ENCODE results near the gene NEMP1. TPM values are rescaled to one million over a fixed set of nuclear protein-coding genes. Genes with fewer than 3 reads are reported as not detected.

Gene NEMP1
- total and polyA plus RNA-seq, 2 of the 13 experiments (the other 11 are each of a cell fraction or from before 2014, with no cell fraction given) = 11.4 to 12.9 TPM

DNA sequence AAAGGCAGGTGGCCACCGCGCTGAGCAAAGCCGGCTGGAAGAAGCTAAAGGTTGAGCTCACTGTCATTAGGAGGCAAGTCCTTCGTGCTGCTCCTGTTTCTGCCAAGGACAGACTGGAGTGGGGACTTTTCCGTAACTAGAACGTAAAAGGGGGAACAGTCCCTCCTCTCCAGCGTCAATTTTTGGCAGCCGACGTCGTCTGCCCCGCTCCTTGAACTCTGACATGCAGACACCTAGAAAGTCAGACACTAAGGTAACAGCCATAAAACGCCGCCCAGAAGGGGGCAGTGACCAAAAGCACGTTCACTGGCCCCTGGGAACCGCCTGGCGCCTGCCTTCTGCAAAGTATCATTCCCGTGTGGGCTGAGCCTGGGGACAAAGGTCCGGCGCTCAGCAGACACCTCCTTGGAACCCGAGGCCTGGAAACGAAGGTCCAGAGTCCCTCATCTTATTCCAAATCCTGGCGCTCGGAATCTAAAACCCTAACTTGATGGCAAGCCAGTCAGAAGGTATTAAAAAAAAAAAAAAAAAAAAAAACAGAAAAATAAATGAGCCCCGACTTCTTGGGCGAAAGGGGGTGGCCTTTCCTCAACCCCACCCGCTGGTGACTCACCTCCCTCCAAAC is 48.6 kb upstream of the NEMP1 start (continued):
- no peak for TF ChIP-seq NR2F1 (CRISPR knock-in tag; IDR thresholded peaks at IDR 0.05)
- TF ChIP-seq STAG1 (CRISPR knock-in tag; IDR thresholded peaks at IDR 0.05) = peak; percentile 76
- no peak for TF ChIP-seq NFE2 (CRISPR knock-in tag; IDR thresholded peaks at IDR 0.05)
- TF ChIP-seq ZNF282 (IDR thresholded peaks at IDR 0.05; ENCODE audit: partially characterized antibody) = no peak
- TF ChIP-seq MAFK (conservative IDR thresholded peaks at IDR 0.05 in 1 of 2, IDR thresholded peaks at IDR 0.05 in 1 of 2; ENCODE audit: low read length in 2 of 2) = no peak
- no peak for TF ChIP-seq ZSCAN31 (CRISPR knock-in tag; IDR thresholded peaks at IDR 0.05; ENCODE audit: low read depth)
- TF ChIP-seq ZNF225 (CRISPR knock-in tag; IDR thresholded peaks at IDR 0.05) = 0 out of 2 replicates have a peak, but pooled peaks have one; percentile 11
- no peak for TF ChIP-seq ATF7 (IDR thresholded peaks at IDR 0.05)
- TF ChIP-seq ATF7 (CRISPR knock-in tag; IDR thresholded peaks at IDR 0.05) = no peak
- TF ChIP-seq, protein P1, sequence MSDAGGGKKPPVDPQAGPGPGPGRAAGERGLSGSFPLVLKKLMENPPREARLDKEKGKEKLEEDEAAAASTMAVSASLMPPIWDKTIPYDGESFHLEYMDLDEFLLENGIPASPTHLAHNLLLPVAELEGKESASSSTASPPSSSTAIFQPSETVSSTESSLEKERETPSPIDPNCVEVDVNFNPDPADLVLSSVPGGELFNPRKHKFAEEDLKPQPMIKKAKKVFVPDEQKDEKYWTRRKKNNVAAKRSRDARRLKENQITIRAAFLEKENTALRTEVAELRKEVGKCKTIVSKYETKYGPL (CRISPR knock-in tag; IDR thresholded peaks at IDR 0.05) = no peak
- no peak for TF ChIP-seq ZNF224 (CRISPR knock-in tag; IDR thresholded peaks at IDR 0.05)
- TF ChIP-seq, protein P2, sequence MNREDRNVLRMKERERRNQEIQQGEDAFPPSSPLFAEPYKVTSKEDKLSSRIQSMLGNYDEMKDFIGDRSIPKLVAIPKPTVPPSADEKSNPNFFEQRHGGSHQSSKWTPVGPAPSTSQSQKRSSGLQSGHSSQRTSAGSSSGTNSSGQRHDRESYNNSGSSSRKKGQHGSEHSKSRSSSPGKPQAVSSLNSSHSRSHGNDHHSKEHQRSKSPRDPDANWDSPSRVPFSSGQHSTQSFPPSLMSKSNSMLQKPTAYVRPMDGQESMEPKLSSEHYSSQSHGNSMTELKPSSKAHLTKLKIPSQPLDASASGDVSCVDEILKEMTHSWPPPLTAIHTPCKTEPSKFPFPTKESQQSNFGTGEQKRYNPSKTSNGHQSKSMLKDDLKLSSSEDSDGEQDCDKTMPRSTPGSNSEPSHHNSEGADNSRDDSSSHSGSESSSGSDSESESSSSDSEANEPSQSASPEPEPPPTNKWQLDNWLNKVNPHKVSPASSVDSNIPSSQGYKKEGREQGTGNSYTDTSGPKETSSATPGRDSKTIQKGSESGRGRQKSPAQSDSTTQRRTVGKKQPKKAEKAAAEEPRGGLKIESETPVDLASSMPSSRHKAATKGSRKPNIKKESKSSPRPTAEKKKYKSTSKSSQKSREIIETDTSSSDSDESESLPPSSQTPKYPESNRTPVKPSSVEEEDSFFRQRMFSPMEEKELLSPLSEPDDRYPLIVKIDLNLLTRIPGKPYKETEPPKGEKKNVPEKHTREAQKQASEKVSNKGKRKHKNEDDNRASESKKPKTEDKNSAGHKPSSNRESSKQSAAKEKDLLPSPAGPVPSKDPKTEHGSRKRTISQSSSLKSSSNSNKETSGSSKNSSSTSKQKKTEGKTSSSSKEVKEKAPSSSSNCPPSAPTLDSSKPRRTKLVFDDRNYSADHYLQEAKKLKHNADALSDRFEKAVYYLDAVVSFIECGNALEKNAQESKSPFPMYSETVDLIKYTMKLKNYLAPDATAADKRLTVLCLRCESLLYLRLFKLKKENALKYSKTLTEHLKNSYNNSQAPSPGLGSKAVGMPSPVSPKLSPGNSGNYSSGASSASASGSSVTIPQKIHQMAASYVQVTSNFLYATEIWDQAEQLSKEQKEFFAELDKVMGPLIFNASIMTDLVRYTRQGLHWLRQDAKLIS (CRISPR knock-in tag; IDR thresholded peaks at IDR 0.05) = no peak
- no peak for TF ChIP-seq JUN (CRISPR knock-in tag; IDR thresholded peaks at IDR 0.05)
- TF ChIP-seq, protein P3, sequence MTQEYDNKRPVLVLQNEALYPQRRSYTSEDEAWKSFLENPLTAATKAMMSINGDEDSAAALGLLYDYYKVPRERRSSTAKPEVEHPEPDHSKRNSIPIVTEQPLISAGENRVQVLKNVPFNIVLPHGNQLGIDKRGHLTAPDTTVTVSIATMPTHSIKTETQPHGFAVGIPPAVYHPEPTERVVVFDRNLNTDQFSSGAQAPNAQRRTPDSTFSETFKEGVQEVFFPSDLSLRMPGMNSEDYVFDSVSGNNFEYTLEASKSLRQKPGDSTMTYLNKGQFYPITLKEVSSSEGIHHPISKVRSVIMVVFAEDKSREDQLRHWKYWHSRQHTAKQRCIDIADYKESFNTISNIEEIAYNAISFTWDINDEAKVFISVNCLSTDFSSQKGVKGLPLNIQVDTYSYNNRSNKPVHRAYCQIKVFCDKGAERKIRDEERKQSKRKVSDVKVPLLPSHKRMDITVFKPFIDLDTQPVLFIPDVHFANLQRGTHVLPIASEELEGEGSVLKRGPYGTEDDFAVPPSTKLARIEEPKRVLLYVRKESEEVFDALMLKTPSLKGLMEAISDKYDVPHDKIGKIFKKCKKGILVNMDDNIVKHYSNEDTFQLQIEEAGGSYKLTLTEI (CRISPR knock-in tag; conservative IDR thresholded peaks at IDR 0.05) = no peak
- TF ChIP-seq, protein P4, sequence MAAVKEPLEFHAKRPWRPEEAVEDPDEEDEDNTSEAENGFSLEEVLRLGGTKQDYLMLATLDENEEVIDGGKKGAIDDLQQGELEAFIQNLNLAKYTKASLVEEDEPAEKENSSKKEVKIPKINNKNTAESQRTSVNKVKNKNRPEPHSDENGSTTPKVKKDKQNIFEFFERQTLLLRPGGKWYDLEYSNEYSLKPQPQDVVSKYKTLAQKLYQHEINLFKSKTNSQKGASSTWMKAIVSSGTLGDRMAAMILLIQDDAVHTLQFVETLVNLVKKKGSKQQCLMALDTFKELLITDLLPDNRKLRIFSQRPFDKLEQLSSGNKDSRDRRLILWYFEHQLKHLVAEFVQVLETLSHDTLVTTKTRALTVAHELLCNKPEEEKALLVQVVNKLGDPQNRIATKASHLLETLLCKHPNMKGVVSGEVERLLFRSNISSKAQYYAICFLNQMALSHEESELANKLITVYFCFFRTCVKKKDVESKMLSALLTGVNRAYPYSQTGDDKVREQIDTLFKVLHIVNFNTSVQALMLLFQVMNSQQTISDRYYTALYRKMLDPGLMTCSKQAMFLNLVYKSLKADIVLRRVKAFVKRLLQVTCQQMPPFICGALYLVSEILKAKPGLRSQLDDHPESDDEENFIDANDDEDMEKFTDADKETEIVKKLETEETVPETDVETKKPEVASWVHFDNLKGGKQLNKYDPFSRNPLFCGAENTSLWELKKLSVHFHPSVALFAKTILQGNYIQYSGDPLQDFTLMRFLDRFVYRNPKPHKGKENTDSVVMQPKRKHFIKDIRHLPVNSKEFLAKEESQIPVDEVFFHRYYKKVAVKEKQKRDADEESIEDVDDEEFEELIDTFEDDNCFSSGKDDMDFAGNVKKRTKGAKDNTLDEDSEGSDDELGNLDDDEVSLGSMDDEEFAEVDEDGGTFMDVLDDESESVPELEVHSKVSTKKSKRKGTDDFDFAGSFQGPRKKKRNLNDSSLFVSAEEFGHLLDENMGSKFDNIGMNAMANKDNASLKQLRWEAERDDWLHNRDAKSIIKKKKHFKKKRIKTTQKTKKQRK (IDR thresholded peaks at IDR 0.05; ENCODE audit: low read length) = no peak
- TF ChIP-seq, protein P5, sequence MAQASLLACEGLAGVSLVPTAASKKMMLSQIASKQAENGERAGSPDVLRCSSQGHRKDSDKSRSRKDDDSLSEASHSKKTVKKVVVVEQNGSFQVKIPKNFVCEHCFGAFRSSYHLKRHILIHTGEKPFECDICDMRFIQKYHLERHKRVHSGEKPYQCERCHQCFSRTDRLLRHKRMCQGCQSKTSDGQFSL (CRISPR knock-in tag; IDR thresholded peaks at IDR 0.05) = no peak
- no peak for TF ChIP-seq ZSCAN29 (CRISPR knock-in tag; conservative IDR thresholded peaks at IDR 0.05)
- TF ChIP-seq ZNF562 (CRISPR knock-in tag; IDR thresholded peaks at IDR 0.05; ENCODE audit: borderline replicate concordance) = no peak

Measured in HepG2 (cell line).